Testis (tissue), 2 donors: ENCODE measurements around the gene STXBP5L.

Source experiments
- CTCF ChIP-seq, 3 experiments: fragments of 450-650 bp in 2 of 3; fragments of 200-600 bp in 1 of 3; sonication (generic) in 1 of 3; IDR thresholded peaks; one replicate each; pipeline ENCODE4 v1.5.1; 2016 to 2019; ENCODE audit warnings: antibody characterized with exemption in 3 of 3, mild to moderate bottlenecking in 2 of 3, moderate library complexity in 1 of 3
- POLR2A ChIP-seq: fragments of 450-650 bp; IDR thresholded peaks from one replicate; pipeline ENCODE4 v1.6.1; 2017; ENCODE audit warnings: antibody characterized with exemption, mild to moderate bottlenecking, moderate library complexity

- TF ChIP-seq CTCF (IDR thresholded peaks at IDR 0.05) (no peak), POLR2A (no peak)
Observed at GRCh38 chr3:121362035-121362734, 454.2 kb downstream of the STXBP5L start.
